ENCODE measurements around the gene OR52E5. TPM values are rescaled to one million over a fixed set of nuclear protein-coding genes. Genes with fewer than 3 reads are reported as not detected.

Gene OR52E5
- total and polyA plus RNA-seq, 12 donors = not detected

- Histone ChIP-seq H3K4me3 (no peak overlapping the region), H3K9me3 (replicated peaks in 1 of 3) (no peaks in the 10 kb centered on the region), H3K4me1 (replicated peaks in 1 of 2) (no peaks in the 10 kb centered on the region), H3K36me3 (replicated peaks in 1 of 2) (no peaks in the 10 kb centered on the region), H3K27ac (no peak overlapping the region), H3K27me3 (no peaks in the 10 kb centered on the region)
- intact Hi-C loops (cut with DNase I) = no loop called here
- no peak for DNase-seq
- TF ChIP-seq, protein P1, sequence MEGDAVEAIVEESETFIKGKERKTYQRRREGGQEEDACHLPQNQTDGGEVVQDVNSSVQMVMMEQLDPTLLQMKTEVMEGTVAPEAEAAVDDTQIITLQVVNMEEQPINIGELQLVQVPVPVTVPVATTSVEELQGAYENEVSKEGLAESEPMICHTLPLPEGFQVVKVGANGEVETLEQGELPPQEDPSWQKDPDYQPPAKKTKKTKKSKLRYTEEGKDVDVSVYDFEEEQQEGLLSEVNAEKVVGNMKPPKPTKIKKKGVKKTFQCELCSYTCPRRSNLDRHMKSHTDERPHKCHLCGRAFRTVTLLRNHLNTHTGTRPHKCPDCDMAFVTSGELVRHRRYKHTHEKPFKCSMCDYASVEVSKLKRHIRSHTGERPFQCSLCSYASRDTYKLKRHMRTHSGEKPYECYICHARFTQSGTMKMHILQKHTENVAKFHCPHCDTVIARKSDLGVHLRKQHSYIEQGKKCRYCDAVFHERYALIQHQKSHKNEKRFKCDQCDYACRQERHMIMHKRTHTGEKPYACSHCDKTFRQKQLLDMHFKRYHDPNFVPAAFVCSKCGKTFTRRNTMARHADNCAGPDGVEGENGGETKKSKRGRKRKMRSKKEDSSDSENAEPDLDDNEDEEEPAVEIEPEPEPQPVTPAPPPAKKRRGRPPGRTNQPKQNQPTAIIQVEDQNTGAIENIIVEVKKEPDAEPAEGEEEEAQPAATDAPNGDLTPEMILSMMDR (IDR thresholded peaks at IDR 0.05) = no peak
- no peak for TF ChIP-seq POLR2A (IDR thresholded peaks at IDR 0.05)
Observed at GRCh38 chr11:5923794-5924193, 30.8 kb downstream of the OR52E5 start.

DNA sequence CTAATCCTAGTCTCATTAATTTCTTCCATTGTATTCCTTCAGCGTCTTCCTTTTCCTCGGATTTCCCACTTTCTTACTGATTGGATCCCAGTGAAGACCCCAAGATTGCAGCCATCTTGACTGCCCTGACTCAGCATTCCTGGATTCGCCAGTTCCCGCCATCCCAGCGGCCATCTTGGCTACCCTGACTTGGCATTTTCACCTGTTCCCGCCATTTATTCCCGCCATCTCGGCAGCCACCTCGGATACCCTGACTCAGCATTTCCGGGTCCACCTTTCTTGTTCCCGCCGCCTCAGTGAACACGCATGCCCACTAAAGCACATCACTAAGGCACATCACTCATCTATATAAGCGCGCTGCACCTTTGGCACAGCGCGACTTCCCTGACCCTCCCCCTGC is 35.3 kb downstream of the OR52E5 start:
- Histone ChIP-seq H3K4me1 (replicated peaks in 1 of 2) (no peaks in the 10 kb centered on the region), H3K4me3 (no peak overlapping the region), H3K9me3 (replicated peaks in 1 of 3) (no peaks in the 10 kb centered on the region), H3K36me3 (replicated peaks in 1 of 2) (no peaks in the 10 kb centered on the region), H3K27ac (no peak overlapping the region), H3K27me3 (no peaks in the 10 kb centered on the region)
- TF ChIP-seq, protein P1 (IDR thresholded peaks at IDR 0.05) = no peak
- TF ChIP-seq POLR2A (IDR thresholded peaks at IDR 0.05) = no peak
- intact Hi-C loops (cut with DNase I) = no loop called here
- no peak for DNase-seq
- WGBS, 4 donors = 92 to 95% (median 93%) methylated on average over 17 of the region's 17 CpGs

DNA sequence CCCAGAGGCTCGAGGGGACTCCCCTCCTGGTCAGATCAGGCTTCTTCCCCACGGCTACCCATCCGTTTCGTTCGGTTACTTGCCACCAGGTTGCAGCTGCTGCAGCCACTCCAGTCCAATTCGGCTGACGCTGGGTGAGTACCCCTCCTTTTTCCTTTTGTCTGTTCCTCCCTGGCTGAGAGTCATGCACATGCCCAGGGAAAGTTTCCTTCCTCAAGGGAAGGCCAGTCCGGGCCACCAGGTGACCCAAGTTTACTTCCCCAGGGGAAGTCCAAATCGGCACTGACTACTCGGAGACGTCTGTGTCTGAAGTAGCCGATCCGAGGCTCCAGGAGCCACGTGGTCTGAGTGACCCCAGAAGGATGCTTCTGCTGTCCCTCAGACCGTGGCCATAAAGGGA is 35.8 kb downstream of the OR52E5 start:
- Histone ChIP-seq H3K36me3 (replicated peaks in 1 of 2) (no peaks in the 10 kb centered on the region), H3K27me3 (no peaks in the 10 kb centered on the region), H3K9me3 (replicated peaks in 1 of 3) (no peaks in the 10 kb centered on the region), H3K27ac (no peak overlapping the region), H3K4me1 (replicated peaks in 1 of 2) (no peaks in the 10 kb centered on the region), H3K4me3 (no peak overlapping the region)
- DNase-seq = no peak
- no peak for TF ChIP-seq POLR2A (IDR thresholded peaks at IDR 0.05)
- TF ChIP-seq, protein P1 (IDR thresholded peaks at IDR 0.05) = no peak
- WGBS, 4 donors = 79 to 86% (median 83%) methylated on average over 15 of the region's 15 CpGs
- intact Hi-C loops (cut with DNase I) = no loop called here

DNA sequence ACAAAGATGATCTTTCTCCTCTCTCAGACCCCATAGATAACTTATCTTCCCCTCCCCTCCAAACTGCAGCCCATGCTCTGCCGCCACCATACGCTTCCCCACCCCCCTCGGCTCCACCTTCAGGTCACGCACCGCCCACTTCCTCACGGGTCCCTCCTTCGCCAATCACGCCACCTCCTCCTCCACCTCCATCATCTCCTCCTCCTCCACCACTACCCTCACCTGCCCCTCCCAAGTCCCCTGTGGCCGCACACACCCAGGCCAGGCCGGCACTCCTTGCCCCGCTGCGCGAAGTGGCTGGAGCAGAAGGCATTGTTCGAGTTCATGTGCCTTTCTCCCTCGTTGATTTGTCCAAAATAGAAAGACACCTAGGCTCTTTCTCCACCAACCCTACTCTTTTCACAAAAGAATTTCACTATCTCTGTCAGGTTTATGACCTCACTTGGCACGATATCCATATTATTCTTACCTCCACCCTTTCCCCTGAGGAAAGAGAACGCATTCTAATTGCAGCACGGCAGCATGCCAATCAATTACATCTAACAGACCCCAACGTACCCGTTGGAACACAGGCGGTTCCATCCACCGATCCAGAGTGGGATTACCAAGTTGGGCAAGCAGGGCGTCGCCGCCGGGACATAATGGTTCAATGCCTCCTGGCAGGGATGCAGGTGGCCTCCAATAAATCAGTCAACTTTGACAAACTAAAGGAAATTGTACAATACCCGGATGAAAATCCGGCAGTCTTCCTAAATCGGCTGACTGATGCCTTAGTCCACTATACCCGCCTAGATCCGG is 36.8 kb downstream of the OR52E5 start:
- WGBS, 4 donors = 84 to 90% (median 89%) methylated on average over 31 of the region's 31 CpGs

More for the DNA sequence above, 36.8 kb downstream of the OR52E5 start:
- no peak for DNase-seq
- H3K4me1 ChIP-seq (replicated peaks in 1 of 2) = no peaks in the 10 kb centered on the region
- no peaks in the 10 kb centered on the region for H3K27me3 ChIP-seq
- intact Hi-C loops (cut with DNase I) = no loop called here
- H3K9me3 ChIP-seq (replicated peaks in 1 of 3) = no peaks in the 10 kb centered on the region
- TF ChIP-seq, protein P1 (IDR thresholded peaks at IDR 0.05) = no peak
- TF ChIP-seq POLR2A (IDR thresholded peaks at IDR 0.05) = no peak
- H3K27ac ChIP-seq = no peak overlapping the region
- no peaks in the 10 kb centered on the region for H3K36me3 ChIP-seq (replicated peaks in 1 of 2)
- H3K4me3 ChIP-seq = no peak overlapping the region
